EH (cell line): ENCODE measurements around the gene TMEM225B.
"Not testable (repeated sequence)": the region's sequence is repeated elsewhere in the genome, so short reads cannot be mapped to it uniquely, and the experiment has no call there.

Source experiments
- DNase-seq: peaks from one replicate; pipeline ENCODE4 v3.0.0-alpha.2; 2015; ENCODE audit warnings: low read depth

TMEM225B gene

GRCh38 chr7:99623702-99624447 is 25.8 kb downstream of the TMEM225B start:
- DNase-seq: no peak

GRCh38 chr7:99624484-99624883 is 26.4 kb downstream of the TMEM225B start:
- DNase-seq: no peak

- DNase-seq: no peak
These were observed 27.3 kb downstream of the TMEM225B start for GRCh38 chr7:99625321-99625720.

GRCh38 chr7:99625961-99626360 is 27.9 kb downstream of the TMEM225B start:
- DNase-seq: no peak

GRCh38 chr7:99626661-99627060 is 28.6 kb downstream of the TMEM225B start:
- DNase-seq: no peak

- no peak for DNase-seq
These were observed 29.4 kb downstream of the TMEM225B start for GRCh38 chr7:99627513-99627912.

- DNase-seq: no peak
These were observed 30.7 kb downstream of the TMEM225B start for GRCh38 chr7:99628471-99629465.

GRCh38 chr7:99629643-99630042 is 31.6 kb downstream of the TMEM225B start:
- DNase-seq: no peak

GRCh38 chr7:99631295-99632109 is 33.4 kb downstream of the TMEM225B start:
- peak; percentile 18 for DNase-seq

- DNase-seq: not testable (repeated sequence)
These were observed 39.3 kb downstream of the TMEM225B start for GRCh38 chr7:99637414-99637813.

GRCh38 chr7:99638731-99639130 is 40.7 kb downstream of the TMEM225B start:
- no peak for DNase-seq

GRCh38 chr7:99639267-99639666 is 41.2 kb downstream of the TMEM225B start:
- DNase-seq: no peak

- peak; percentile 15 for DNase-seq
These were observed 44.0 kb downstream of the TMEM225B start for GRCh38 chr7:99642027-99642426.

- no peak for DNase-seq
These were observed 45.4 kb downstream of the TMEM225B start for GRCh38 chr7:99643464-99643863.

GRCh38 chr7:99644431-99644830 is 46.4 kb downstream of the TMEM225B start:
- DNase-seq: peak; percentile 48

- DNase-seq: no peak
These were observed 47.5 kb downstream of the TMEM225B start for GRCh38 chr7:99645590-99645989.

GRCh38 chr7:99648843-99649242 is 50.8 kb downstream of the TMEM225B start:
- DNase-seq: no peak

GRCh38 chr7:99651290-99651689 is 53.2 kb downstream of the TMEM225B start:
- no peak for DNase-seq

- no peak for DNase-seq
These were observed 54.6 kb downstream of the TMEM225B start for GRCh38 chr7:99652671-99653070.

GRCh38 chr7:99653269-99653668 is 55.2 kb downstream of the TMEM225B start:
- not testable (repeated sequence) for DNase-seq

- no peak for DNase-seq
These were observed 55.7 kb downstream of the TMEM225B start for GRCh38 chr7:99653754-99654153.

- DNase-seq: not testable (repeated sequence)
These were observed 56.6 kb downstream of the TMEM225B start for GRCh38 chr7:99654626-99655025.
